GM21360 (cell line): Measurements from ENCODE around the gene RAB35.
"Not testable (repeated sequence)": the region's sequence is repeated elsewhere in the genome, so short reads cannot be mapped to it uniquely, and the experiment has no call there.

Experiments used
- ATAC-seq: cut with Tn5 transposase; IDR thresholded peaks from one replicate; pipeline ENCODE4 v1.9.1; 2021; ENCODE audit warnings: mild to moderate bottlenecking, moderate library complexity; ENCODE audit not compliant: unreplicated experiment

Gene RAB35

GRCh38 chr12:120064054-120064940, 52.3 kb downstream of the RAB35 start:
- no peak for ATAC-seq

GRCh38 chr12:120062976-120063579, 53.5 kb downstream of the RAB35 start:
- no peak for ATAC-seq

GRCh38 chr12:120061575-120062214, 54.9 kb downstream of the RAB35 start:
- no peak for ATAC-seq

GRCh38 chr12:120060717-120061116, 55.8 kb downstream of the RAB35 start:
- ATAC-seq, result no peak

GRCh38 chr12:120060196-120060595, 56.4 kb downstream of the RAB35 start:
- no peak for ATAC-seq

GRCh38 chr12:120056739-120057138, 59.8 kb downstream of the RAB35 start:
- ATAC-seq, result no peak

- ATAC-seq, result no peak
Measured at GRCh38 chr12:120055231-120056000, 61.1 kb downstream of the RAB35 start.

GRCh38 chr12:120054293-120054692, 62.3 kb downstream of the RAB35 start:
- ATAC-seq, result no peak

GRCh38 chr12:120051535-120051934, 65.0 kb downstream of the RAB35 start:
- ATAC-seq, result no peak

GRCh38 chr12:120049426-120049825, 67.1 kb downstream of the RAB35 start:
- ATAC-seq, result no peak

GRCh38 chr12:120048263-120048662, 68.3 kb downstream of the RAB35 start:
- no peak for ATAC-seq

- no peak for ATAC-seq
Measured at GRCh38 chr12:120047072-120047471, 69.5 kb downstream of the RAB35 start.

- ATAC-seq, result not testable (repeated sequence)
Measured at GRCh38 chr12:120045367-120045766, 71.2 kb downstream of the RAB35 start.
